Activated CD4-positive, alpha-beta T cell treated with anti-CD3 and anti-CD28 coated beads, Interleukin-2, amount 50 U/mL, for 1 hour (primary cell): ENCODE data around the gene EBNA1BP2.
"Not testable (repeated sequence)": the region's sequence is repeated elsewhere in the genome, so short reads cannot be mapped to it uniquely, and the experiment has no call there.

Source experiments
- DNase-seq: peaks from one replicate; pipeline ENCODE4 v3.0.0-alpha.2; 2020

Gene EBNA1BP2

DNA sequence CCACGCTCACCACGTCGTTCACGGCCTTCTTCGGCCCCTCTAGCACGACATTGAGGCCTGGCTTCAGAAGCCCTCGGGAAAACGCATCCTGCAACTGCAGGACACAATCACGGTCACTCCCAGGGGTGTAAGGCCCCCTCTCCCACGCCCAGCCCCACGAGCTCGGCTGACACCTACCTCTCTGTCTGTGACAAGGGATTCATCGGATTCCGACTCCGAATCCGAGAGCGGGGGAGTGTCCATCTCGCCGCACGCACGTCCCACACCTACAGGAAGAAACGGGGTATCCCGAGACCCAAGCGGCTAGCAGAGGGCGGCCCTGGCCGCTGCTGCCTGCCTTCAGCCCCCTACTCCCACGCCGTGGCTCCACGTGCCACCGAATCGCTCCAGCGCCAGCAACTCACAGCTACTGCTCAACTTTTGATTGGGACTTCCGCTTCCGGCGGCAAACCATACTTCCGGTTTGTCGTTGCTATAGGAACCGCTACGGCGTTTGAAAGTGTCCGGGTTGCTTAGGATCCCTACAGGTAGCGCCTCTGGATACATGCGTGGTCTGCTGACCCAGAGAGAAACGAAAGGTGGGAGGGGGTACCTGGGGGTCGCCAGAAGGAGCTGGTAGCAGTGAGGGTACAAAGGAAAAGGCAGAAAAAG is at the start of gene EBNA1BP2, which contains the start of gene CFAP57:
EBNA1BP2 (minus strand) TSS at position 415 of the 651 bp plus-strand sequence; CDS start at position 243, 172 bp downstream.
CFAP57 (plus strand) TSS at position 455 of the 651 bp plus-strand sequence. CDS start 424 bp downstream, outside the sequence.
- DNase-seq = peak; percentile 86

- DNase-seq = no peak
These were observed 49.7 kb upstream of the EBNA1BP2 start for GRCh38 chr1:43221797-43222196.

- no peak for DNase-seq
These were observed 49.1 kb upstream of the EBNA1BP2 start for GRCh38 chr1:43220905-43221778.

- no peak for DNase-seq
These were observed 45.7 kb upstream of the EBNA1BP2 start for GRCh38 chr1:43217747-43218146.

- DNase-seq = no peak
These were observed 42.7 kb upstream of the EBNA1BP2 start for GRCh38 chr1:43214501-43215444.

GRCh38 chr1:43208277-43208676 is 36.2 kb upstream of the EBNA1BP2 start:
- DNase-seq = not testable (repeated sequence)

GRCh38 chr1:43207229-43207853 is 35.3 kb upstream of the EBNA1BP2 start:
- DNase-seq = no peak

DNA sequence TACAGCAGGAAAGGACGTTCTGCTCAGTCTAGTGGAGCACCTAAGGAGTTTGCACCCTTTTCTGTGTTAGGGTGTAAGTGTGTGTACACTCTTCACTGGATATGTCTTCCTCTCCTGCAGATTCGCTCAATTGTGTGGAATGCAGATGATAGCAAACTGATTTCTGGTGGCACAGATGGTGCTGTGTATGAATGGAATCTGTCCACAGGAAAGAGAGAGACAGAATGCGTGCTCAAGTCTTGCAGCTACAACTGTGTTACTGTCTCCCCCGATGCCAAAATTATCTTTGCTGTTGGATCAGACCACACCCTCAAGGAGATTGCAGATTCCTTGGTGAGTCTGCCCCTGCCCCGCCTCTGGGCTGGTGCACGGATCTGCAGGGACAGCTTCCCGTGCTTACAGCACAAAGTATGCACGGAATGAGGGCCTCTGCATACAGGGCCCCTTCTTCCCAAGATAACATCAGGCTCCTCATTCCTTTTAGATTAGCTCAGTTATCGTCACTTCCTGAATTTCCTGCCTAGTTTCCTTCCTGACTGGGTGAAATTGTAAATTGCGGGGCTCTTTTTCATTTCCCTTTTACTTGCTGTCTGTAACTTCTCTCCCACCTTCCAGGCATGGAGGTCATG is 34.6 kb upstream of the EBNA1BP2 start:
- DNase-seq = no peak

DNA sequence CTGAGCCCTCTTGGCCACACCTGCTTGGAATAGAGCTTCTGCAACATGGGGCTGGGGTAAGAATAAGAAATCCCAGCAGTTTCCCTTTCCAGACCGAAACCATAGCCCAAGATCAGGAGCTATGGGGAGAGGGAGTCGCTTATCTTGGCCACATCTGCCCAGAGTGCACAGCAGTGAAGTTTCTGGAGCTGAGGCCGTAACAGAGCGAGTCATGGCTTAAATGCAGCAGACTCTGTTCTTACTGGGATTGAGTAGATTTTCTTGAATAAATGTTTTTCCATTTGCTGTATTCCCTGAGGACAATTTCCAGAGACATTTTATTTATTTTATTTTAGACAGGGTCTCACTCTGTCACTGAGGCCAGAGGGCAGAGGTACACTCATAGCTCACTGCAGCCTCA is 33.6 kb upstream of the EBNA1BP2 start:
- DNase-seq = no peak

DNA sequence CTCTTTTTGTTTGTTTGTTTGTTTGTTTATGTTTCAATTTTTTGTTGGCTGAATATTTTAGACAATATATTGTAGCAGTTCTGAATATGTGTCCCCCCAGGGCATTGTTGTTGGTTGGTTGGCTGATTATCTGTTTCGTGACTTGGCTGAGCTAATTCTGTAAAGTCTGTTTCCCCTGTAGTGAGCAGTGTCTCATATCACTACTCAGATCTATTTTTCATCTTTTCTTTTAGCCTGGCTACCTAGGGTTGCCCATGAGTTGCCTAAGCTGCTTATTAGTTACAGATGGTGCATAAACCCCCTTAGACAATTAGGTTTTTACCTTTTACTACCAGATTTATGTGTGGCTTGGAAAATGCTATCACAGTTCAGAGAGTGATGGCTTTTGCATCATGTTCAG is 32.3 kb upstream of the EBNA1BP2 start:
- no peak for DNase-seq

GRCh38 chr1:43203859-43204258 is 31.8 kb upstream of the EBNA1BP2 start:
- DNase-seq = no peak

DNA sequence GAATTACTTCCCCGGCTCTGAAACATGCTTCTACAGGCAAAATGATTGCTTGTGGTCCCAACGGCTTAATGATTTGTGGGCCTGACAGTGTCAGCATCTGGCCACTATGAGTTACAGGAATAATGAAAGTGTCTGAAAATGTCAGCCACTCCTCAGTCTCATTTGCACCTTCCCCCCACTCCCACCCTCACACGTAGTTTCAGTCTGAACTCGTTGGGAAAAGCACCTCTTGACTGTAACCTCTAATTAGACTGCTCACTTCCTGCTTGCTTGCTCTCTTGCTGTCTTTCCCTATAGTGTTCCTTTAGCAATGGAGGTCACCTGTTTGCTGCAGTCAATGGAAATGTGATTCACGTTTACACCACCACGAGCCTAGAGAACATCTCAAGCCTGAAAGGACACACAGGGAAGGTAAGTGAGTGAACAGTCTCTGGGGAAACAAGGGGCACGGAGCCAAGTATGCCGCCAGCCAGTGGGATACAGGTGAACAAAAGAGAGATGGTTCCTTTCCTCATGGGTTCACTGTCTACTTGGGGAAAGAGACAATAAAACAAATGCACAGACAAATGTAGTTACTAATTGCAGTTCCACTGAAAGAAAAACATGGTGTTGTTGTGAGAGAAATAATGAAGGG is 27.1 kb upstream of the EBNA1BP2 start:
- no peak for DNase-seq

- no peak for DNase-seq
These were observed 25.4 kb upstream of the EBNA1BP2 start for GRCh38 chr1:43197343-43198127.

DNA sequence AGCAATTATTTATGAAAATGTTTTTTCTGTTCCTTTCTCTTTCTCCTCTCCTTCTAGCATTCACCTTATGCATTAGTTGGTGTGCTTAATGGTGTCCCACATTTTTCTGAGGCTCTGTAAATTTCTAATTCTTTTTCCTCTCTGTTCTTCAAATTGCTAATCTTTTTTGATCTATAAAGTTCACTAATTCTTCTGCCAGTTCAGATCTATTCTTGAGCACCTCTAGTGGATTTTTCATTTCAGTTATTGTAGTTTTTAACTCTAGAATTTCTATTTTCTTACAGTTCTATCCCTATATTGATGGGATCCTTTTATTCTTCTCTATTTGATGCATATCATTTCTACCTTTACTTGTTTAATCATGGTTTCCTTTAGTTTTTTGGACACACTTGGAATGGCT is 22.4 kb upstream of the EBNA1BP2 start:
- DNase-seq = no peak

- no peak for DNase-seq
These were observed 16.0 kb upstream of the EBNA1BP2 start for GRCh38 chr1:43188106-43188505.

DNA sequence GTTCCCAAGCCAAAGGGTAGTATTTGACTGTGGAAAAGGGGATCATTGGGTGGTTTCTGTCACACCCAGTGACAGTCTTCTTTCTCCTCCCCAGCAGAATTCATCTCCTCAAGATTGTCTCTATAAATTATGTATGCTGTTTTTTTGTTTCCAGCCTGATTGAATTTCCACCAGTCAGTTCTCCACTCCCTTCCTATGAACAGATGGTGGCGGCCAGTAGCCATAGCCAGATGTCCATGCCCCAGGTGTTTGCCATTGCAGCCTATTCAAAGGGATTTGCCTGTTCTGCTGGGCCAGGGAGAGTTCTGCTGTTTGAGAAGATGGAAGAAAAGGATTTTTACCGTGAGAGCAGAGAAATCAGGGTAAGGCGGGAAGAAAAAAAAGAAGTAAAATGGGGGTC is 12.9 kb upstream of the EBNA1BP2 start:
- no peak for DNase-seq

DNA sequence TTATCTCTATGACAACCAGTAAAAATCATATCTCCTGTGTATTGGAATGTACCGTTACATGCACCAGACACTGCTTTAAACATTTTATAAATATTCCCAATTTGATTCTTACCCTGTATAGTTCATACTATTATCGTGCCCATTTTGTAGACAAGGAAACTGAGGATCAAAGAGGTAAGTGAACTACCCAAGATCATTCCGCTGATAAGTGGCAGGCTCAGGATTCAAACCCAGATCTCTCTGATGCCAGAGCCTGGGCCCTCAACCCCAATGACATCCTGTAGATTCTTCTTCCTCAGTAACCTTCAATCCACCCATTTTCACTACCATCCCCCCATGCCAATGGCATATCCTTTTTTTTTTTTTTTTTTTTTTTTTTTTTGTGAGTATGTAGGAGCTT is 12.3 kb upstream of the EBNA1BP2 start:
- DNase-seq = no peak

GRCh38 chr1:43177691-43178090 is 5.6 kb upstream of the EBNA1BP2 start:
- DNase-seq = no peak

DNA sequence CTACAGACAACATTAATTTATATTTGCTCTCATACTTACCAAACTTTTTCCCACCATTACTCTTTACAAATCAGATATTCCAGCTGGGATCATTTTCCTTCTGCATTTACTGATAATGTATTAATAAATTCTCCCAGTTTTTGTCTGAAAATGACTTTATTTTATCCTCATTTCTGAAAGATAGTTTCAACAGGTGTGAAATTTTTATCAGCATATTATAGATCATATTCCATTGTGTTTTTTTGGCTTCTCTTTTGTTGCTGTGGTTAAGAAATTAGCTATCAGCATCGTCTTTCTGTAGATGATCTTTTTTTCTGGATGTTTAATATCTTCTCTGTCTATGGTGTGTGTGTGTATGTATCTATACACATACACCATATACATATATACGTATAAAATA is 2.8 kb upstream of the EBNA1BP2 start:
- no peak for DNase-seq

- DNase-seq = peak; percentile 83
These were observed 460 bp upstream of the EBNA1BP2 start for GRCh38 chr1:43172527-43172972.
